Measurements from ENCODE around the gene GSX1. TPM values are rescaled to one million over a fixed set of nuclear protein-coding genes. Genes with fewer than 3 reads are reported as not detected.

Gene GSX1
- total and polyA plus RNA-seq, 2 donors (not counting 3 experiments of a cell fraction or from before 2014, with no cell fraction given): not detected

GRCh38 chr13:27830010-27830409, 37.7 kb downstream of the GSX1 start:
- intact Hi-C loops (cut with micrococcal nuclease): loop anchor here (1.0 kb wide), 2 partner anchors 123 to 154 kb away; no protein-coding TSS in a partner anchor
- dilution Hi-C loops (cut with MboI; ENCODE audit: extremely low pct_ligation_motif_present, low sequenced_read_pairs): loop anchor here (25.0 kb wide), 1 partner anchor 293 kb away; no protein-coding TSS in a partner anchor
- no peaks in the 10 kb centered on the region for H4K20me1 ChIP-seq (replicated peaks; ENCODE audit: control insufficient read depth, extremely low read depth, insufficient read depth, low read length)
- TF ChIP-seq MYC (IDR thresholded peaks at IDR 0.05; ENCODE audit: low read depth, low read length) (no peak), CTCF (IDR thresholded peaks at IDR 0.05; ENCODE audit: extremely low read depth in 1 of 2, insufficient read depth in 1 of 2, low read depth in 1 of 2, low read length in 2 of 2) (peak; percentile 84 to 98)
- no peak for FAIRE-seq
- no peaks in the 10 kb centered on the region for H3K36me3 ChIP-seq (ENCODE audit: control insufficient read depth in 2 of 2, extremely low read depth in 1 of 2, insufficient read depth in 2 of 2, low read length in 2 of 2)
- BruUV-seq (replicated peaks): no TSS peak
- no peaks in the 10 kb centered on the region for H3K9me1 ChIP-seq (replicated peaks; ENCODE audit: control insufficient read depth, extremely low read depth, insufficient read depth, low read length)
- CTCF ChIA-PET: interaction anchor here (0.7 to 10.9 kb wide), 21 partner anchors 8 to 845 kb away, joined by 3 to 484 read pairs (median 4); partner anchors contain the start of genes LNX2, PDX1 and URAD
- H3K27me3 ChIP-seq (ENCODE audit: control insufficient read depth in 2 of 2, insufficient read depth in 2 of 2, low read length in 2 of 2): peaks cover 7 to 19% of the 10 kb centered on the region in 2 experiments
- H3K79me2 ChIP-seq (ENCODE audit: control insufficient read depth, insufficient read depth, low read length): no peaks in the 10 kb centered on the region
- H3K4me3 ChIP-seq (replicated peaks in 1 of 3; ENCODE audit: insufficient read depth in 1 of 3, low read depth in 1 of 3, low read length in 3 of 3): no peak overlapping the region
- POLR2A ChIA-PET: no interaction called here
- no peak overlapping the region for H3K4me2 ChIP-seq (ENCODE audit: insufficient read depth, low read length)
- H3K9ac ChIP-seq (replicated peaks; ENCODE audit: extremely low read depth, insufficient read depth, low read length): no peak overlapping the region
- H3K9me3 ChIP-seq (replicated peaks; ENCODE audit: control insufficient read depth, insufficient read depth, low read length): no peaks in the 10 kb centered on the region
- peak overlapping the region; percentile 61 for H2AFZ ChIP-seq (ENCODE audit: low read depth, low read length)
- peak; percentile 34 for DNase-seq (ENCODE audit: low read depth, low spot score)
- H3K4me1 ChIP-seq (ENCODE audit: control insufficient read depth, extremely low read depth, insufficient read depth, low read length): no peaks in the 10 kb centered on the region
- H3K27ac ChIP-seq (ENCODE audit: insufficient read depth, low read depth, low read length): no peak overlapping the region

DNA sequence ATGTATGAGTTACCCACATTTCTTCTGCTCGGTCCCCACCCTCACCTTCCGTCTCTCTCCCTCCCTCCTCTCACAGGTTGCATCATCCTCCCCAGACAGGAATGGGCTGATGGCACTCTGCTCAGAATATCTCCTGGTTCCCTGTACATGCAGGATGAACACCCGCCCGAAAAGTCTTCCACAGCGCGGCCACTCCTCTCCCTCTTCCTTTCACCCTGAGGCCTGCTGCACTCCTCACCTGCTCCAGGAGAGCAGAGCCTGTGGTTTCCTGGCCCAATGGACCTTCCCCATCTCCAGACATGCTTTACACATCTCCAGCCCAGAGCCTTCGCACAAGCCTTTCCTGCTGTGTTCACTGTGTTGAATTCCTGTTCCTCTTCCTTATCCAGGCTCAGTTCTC, 40.9 kb downstream of the GSX1 start:
- Histone ChIP-seq H3K4me1 (ENCODE audit: control insufficient read depth, extremely low read depth, insufficient read depth, low read length) (no peaks in the 10 kb centered on the region), H3K9me3 (replicated peaks; ENCODE audit: control insufficient read depth, insufficient read depth, low read length) (no peaks in the 10 kb centered on the region), H2AFZ (ENCODE audit: low read depth, low read length) (no peak overlapping the region), H3K9ac (replicated peaks; ENCODE audit: extremely low read depth, insufficient read depth, low read length) (no peak overlapping the region), H3K9me1 (replicated peaks; ENCODE audit: control insufficient read depth, extremely low read depth, insufficient read depth, low read length) (no peaks in the 10 kb centered on the region), H3K27ac (ENCODE audit: insufficient read depth, low read depth, low read length) (no peak overlapping the region), H3K4me2 (ENCODE audit: insufficient read depth, low read length) (no peak overlapping the region), H4K20me1 (replicated peaks; ENCODE audit: control insufficient read depth, extremely low read depth, insufficient read depth, low read length) (no peaks in the 10 kb centered on the region), H3K4me3 (replicated peaks in 1 of 3; ENCODE audit: insufficient read depth in 1 of 3, low read depth in 1 of 3, low read length in 3 of 3) (no peak overlapping the region), H3K79me2 (ENCODE audit: control insufficient read depth, insufficient read depth, low read length) (no peaks in the 10 kb centered on the region), H3K27me3 (ENCODE audit: control insufficient read depth in 2 of 2, insufficient read depth in 2 of 2, low read length in 2 of 2) (peaks cover 7 to 11% of the 10 kb centered on the region in 2 experiments), H3K36me3 (ENCODE audit: control insufficient read depth in 2 of 2, extremely low read depth in 1 of 2, insufficient read depth in 2 of 2, low read length in 2 of 2) (no peaks in the 10 kb centered on the region)
- no TSS peak for BruUV-seq (replicated peaks)
- CTCF ChIA-PET: no interaction called here
- TF ChIP-seq, protein P1, sequence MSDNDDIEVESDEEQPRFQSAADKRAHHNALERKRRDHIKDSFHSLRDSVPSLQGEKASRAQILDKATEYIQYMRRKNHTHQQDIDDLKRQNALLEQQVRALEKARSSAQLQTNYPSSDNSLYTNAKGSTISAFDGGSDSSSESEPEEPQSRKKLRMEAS (IDR thresholded peaks at IDR 0.05; ENCODE audit: insufficient read depth, insufficient read length): no peak
- no peak for TF ChIP-seq CTCF (IDR thresholded peaks at IDR 0.05; ENCODE audit: extremely low read depth in 1 of 2, insufficient read depth in 1 of 2, low read depth in 1 of 2, low read length in 2 of 2)
- TF ChIP-seq POLR2A (IDR thresholded peaks at IDR 0.05; ENCODE audit: low read depth, low read length): no peak
- TF ChIP-seq POLR2AphosphoS5 (IDR thresholded peaks at IDR 0.05; ENCODE audit: insufficient read depth, low read depth, low read length): no peak
- TF ChIP-seq JUN (IDR thresholded peaks at IDR 0.05; ENCODE audit: borderline replicate concordance, insufficient read depth, insufficient read length, low read depth): no peak
- no peak for TF ChIP-seq GATA2 (IDR thresholded peaks at IDR 0.05; ENCODE audit: insufficient read depth, insufficient read length, low read depth, low read length)
- TF ChIP-seq FOS (IDR thresholded peaks at IDR 0.05; ENCODE audit: borderline replicate concordance, insufficient read depth, low read length): no peak
- no peak for TF ChIP-seq EZH2 (IDR thresholded peaks at IDR 0.05; ENCODE audit: borderline replicate concordance, low read depth, low read length, severe bottlenecking)
- TF ChIP-seq MYC (IDR thresholded peaks at IDR 0.05; ENCODE audit: low read depth, low read length): no peak
- intact Hi-C loops (cut with micrococcal nuclease) (no loop called here), dilution Hi-C loops (cut with MboI; ENCODE audit: extremely low pct_ligation_motif_present, low sequenced_read_pairs) (loop anchor here (25.0 kb wide), 1 partner anchor 296 kb away; no protein-coding TSS in a partner anchor)
- FAIRE-seq (no peak), DNase-seq (ENCODE audit: low read depth, low spot score) (no peak)
- POLR2A ChIA-PET: no interaction called here

Measured in endothelial cell of umbilical vein (primary cell).